ENCODE results near the gene REC8. TPM values are rescaled to one million over a fixed set of nuclear protein-coding genes. Genes with fewer than 3 reads are reported as not detected.
A peak's percentile ranks its signal among the peaks of the same experiment; 100 is the strongest.

REC8 gene
- total RNA-seq, 1 donor from 2014 or later, result 18.4 TPM

DNA sequence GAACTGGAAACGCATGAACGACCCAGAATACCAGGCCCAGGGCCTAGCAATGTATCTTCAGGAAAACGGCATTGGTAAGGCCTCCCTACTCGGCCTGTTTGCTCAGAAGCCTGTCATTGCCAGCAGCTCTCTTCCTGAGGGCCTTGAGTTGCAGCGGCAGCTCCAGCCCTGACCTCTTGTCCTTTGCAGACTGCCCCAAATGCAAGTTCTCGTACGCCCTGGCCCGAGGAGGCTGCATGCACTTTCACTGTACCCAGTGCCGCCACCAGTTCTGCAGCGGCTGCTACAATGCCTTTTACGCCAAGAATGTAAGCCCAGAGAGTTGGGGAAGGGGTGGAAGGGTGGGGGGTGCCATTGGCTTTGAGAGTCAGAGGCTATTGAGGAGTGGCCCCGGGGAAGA, 14.5 kb upstream of the REC8 start:
- Histone ChIP-seq H3K4me3 (no peak overlapping the region), H3K27ac (no peak overlapping the region), H3K36me3 (peaks cover 82% of the 10 kb centered on the region), H3K4me1 (peaks cover 14% of the 10 kb centered on the region), H3K9me3 (no peaks in the 10 kb centered on the region), H3K27me3 (ENCODE audit: low read depth) (no peaks in the 10 kb centered on the region)
- intact Hi-C loops (cut with DNase I), result no loop called here
- DNase-seq, result no peak
- TF ChIP-seq, protein P1, sequence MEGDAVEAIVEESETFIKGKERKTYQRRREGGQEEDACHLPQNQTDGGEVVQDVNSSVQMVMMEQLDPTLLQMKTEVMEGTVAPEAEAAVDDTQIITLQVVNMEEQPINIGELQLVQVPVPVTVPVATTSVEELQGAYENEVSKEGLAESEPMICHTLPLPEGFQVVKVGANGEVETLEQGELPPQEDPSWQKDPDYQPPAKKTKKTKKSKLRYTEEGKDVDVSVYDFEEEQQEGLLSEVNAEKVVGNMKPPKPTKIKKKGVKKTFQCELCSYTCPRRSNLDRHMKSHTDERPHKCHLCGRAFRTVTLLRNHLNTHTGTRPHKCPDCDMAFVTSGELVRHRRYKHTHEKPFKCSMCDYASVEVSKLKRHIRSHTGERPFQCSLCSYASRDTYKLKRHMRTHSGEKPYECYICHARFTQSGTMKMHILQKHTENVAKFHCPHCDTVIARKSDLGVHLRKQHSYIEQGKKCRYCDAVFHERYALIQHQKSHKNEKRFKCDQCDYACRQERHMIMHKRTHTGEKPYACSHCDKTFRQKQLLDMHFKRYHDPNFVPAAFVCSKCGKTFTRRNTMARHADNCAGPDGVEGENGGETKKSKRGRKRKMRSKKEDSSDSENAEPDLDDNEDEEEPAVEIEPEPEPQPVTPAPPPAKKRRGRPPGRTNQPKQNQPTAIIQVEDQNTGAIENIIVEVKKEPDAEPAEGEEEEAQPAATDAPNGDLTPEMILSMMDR (IDR thresholded peaks at IDR 0.05), result no peak
- ATAC-seq, result no peak

DNA sequence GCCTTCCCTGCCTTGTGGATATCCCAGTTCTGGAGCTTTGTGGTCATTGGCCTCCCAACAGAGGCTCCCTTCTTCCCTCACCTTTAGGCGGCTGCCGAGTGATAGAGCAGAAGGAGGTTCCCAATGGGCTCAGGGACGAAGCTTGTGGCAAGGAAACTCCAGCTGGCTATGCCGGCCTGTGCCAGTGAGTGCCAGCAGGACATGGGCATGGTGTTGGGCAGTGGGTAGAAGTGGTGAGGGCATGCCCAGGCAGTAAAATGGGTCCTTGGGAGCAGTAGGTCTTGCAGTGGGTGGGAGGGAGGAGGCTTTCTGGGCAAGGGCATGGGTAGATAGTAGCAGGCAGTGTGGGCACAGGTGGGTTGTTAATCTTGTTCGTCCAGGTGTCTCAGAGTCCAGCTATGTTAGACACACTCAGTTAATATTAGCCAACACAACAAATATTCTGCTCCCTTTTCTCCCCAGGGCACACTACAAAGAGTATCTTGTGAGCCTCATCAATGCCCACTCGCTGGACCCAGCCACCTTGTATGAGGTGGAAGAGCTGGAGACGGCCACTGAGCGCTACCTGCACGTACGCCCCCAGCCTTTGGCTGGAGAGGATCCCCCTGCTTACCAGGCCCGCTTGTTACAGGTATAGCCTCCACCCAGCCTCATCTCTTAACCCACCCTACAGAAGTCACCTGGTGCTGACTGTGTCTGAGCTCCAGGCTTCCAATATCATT, 11.9 kb upstream of the REC8 start:
- Histone ChIP-seq H3K36me3 (peaks cover 81% of the 10 kb centered on the region), H3K4me1 (peaks cover 31% of the 10 kb centered on the region), H3K27ac (peak overlapping the region; percentile 97), H3K9me3 (no peaks in the 10 kb centered on the region), H3K4me3 (no peak overlapping the region), H3K27me3 (ENCODE audit: low read depth) (no peaks in the 10 kb centered on the region)
- no peak for ATAC-seq
- peak; percentile 46 for DNase-seq
- intact Hi-C loops (cut with DNase I), result no loop called here
- TF ChIP-seq, protein P1 (IDR thresholded peaks at IDR 0.05), result no peak

DNA sequence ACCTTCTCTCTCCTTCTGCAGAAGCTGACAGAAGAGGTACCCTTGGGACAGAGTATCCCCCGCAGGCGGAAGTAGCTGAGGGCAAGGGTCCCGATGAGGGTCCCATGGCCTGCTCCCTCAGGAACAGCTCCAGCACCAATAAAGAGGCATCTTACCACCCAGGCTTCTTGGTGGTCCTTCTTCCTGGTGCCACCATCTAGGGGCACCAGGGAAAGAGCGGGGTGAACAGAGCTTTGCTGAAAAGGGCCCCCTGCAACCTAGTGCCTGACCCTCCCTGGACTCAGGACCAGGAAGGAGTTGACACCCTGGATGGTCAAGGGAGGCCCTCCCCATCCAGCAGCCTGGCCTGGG, 11.4 kb upstream of the REC8 start:
- no peak overlapping the region for H3K4me3 ChIP-seq
- H3K9me3 ChIP-seq, result no peaks in the 10 kb centered on the region
- H3K36me3 ChIP-seq, result peaks cover 81% of the 10 kb centered on the region
- H3K27me3 ChIP-seq (ENCODE audit: low read depth), result no peaks in the 10 kb centered on the region
- H3K4me1 ChIP-seq, result peaks cover 31% of the 10 kb centered on the region
- intact Hi-C loops (cut with DNase I), result no loop called here
- peak overlapping the region; percentile 97 for H3K27ac ChIP-seq
- TF ChIP-seq, protein P1 (IDR thresholded peaks at IDR 0.05), result no peak
- DNase-seq (no peak), ATAC-seq (no peak)

DNA sequence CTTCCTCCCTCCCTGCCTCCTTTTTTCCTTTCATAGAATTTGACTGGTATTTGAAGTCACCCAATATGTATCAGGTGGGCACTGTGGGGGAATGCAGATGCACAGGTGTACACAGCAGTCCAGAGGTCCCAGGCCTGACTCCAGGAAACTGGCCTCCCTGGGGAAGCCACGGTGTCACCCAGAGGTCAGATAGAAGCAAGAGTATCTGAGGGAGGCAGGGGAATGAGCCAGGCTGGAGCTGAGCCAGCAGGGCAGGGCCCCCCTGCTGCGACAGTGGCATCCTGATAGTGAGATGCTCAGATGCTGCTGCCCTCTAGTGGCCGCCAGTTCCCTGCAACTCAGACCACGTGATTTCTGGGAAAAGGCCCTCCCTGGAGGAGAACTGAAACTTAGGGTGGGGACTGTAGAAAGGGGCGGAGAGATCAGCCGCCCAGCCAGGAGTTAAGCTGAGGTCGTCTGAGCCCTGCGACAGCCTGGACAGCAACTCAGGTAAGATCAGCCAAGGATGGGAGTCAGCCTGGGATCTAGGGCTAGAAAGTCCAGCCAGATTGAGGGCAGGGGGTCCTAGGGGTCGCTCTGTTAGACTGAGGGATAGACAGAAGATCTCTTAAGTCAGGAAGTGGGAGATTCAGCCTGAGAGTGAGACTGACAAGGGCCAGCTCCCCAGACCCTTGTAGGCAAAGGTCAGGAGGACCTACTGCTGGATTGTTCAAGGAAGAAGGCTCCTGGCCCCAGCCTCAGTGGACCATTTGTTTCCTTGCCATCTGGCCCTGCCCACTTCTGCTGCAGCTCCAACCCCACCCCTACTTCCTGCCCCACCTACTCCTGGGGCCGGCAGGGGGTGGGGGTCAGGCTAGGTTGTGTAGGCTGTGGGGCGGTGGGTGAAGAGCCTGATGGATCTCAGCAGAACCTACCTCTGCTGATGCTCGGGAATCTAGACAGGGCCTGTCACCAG, 10.8 kb upstream of the REC8 start, which contains the start of gene IRF9:
Gene IRF9, plus strand, starts transcription at position 416 of the 955 bp plus-strand sequence. CDS start 880 bp downstream, outside the sequence.
- peak; percentile 95 for DNase-seq
- no peaks in the 10 kb centered on the region for H3K27me3 ChIP-seq (ENCODE audit: low read depth)
- H3K4me3 ChIP-seq, result peak within 1 kb of the TSS; percentile 81
- peak; percentile 96 for ATAC-seq
- H3K27ac ChIP-seq, result peak within 1 kb of the TSS; percentile 97
- H3K36me3 ChIP-seq, result peaks cover 81% of the 10 kb centered on the region
- intact Hi-C loops (cut with DNase I), result no loop called here
- TF ChIP-seq, protein P1 (IDR thresholded peaks at IDR 0.05), result peak; percentile 96
- peaks cover 31% of the 10 kb centered on the region for H3K4me1 ChIP-seq
- H3K9me3 ChIP-seq, result no peaks in the 10 kb centered on the region

DNA sequence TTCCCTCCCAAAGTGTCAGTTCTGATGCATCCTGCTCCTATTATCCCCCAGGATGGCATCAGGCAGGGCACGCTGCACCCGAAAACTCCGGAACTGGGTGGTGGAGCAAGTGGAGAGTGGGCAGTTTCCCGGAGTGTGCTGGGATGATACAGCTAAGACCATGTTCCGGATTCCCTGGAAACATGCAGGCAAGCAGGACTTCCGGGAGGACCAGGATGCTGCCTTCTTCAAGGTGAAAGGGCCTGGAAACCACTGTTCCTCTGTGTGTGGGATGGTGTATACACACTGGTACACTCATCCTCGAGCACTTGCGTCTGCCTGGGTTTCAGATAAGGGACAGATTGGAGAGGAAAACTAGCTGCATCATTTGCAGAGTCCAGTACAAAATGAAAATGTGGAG, 9.8 kb upstream of the REC8 start:
- ATAC-seq, result peak in 1 of 2 donors; percentile 22
- H3K27me3 ChIP-seq (ENCODE audit: low read depth), result no peaks in the 10 kb centered on the region
- H3K4me3 ChIP-seq, result peak overlapping the region; percentile 81
- peak; percentile 28 for DNase-seq
- peaks cover 81% of the 10 kb centered on the region for H3K36me3 ChIP-seq
- intact Hi-C loops (cut with DNase I), result no loop called here
- H3K27ac ChIP-seq, result peak overlapping the region; percentile 97
- no peaks in the 10 kb centered on the region for H3K9me3 ChIP-seq
- peaks cover 31% of the 10 kb centered on the region for H3K4me1 ChIP-seq
- TF ChIP-seq, protein P1 (IDR thresholded peaks at IDR 0.05), result no peak
